Esophagus squamous epithelium (tissue), 5 donors: ENCODE results near the gene MRPL53. TPM values are rescaled to one million over a fixed set of nuclear protein-coding genes. Genes with fewer than 3 reads are reported as not detected.

Experiments
- DNase-seq: peaks from one replicate; lab custom pipeline; 2025; lab: John Stamatoyannopoulos, UW
- H3K27ac ChIP-seq, 4 donors: fragments of 200-600 bp; sonication (generic); one replicate each; pipeline ENCODE4 v1.5.1; 2016 to 2019; ENCODE audit warnings: mild to moderate bottlenecking in 1 of 4
- H3K27me3 ChIP-seq, 4 donors: fragments of 200-600 bp; sonication (generic); 1 replicate in 3 of 4; 2 replicates in 1 of 4; pipeline versions ENCODE4 v1.5.1 to v1.6.0; 2017 to 2021; ENCODE audit warnings: antibody characterized with exemption in 1 of 4
- H3K36me3 ChIP-seq, 3 donors: fragments of 200-600 bp; sonication (generic); one replicate each; pipeline ENCODE4 v1.5.1; 2016 to 2019
- H3K4me1 ChIP-seq, 3 donors: fragments of 200-600 bp; sonication (generic); one replicate each; pipeline ENCODE4 v1.5.1; 2017 to 2019
- H3K4me3 ChIP-seq, 4 donors: fragments of 200-600 bp; sonication (generic); 1 replicate in 3 of 4; 2 replicates in 1 of 4; pipeline ENCODE4 v1.5.1; 2016 to 2019; ENCODE audit warnings: mild to moderate bottlenecking in 2 of 4, moderate library complexity in 1 of 4
- H3K9me3 ChIP-seq, 3 donors: fragments of 200-600 bp; sonication (generic); one replicate each; pipeline ENCODE4 v1.5.1; 2016 to 2019
- POLR2A ChIP-seq, 4 donors: fragments of 450-650 bp; IDR thresholded peaks; one replicate each; pipeline ENCODE4 v1.6.1; 2017; ENCODE audit warnings: antibody characterized with exemption in 4 of 4, mild to moderate bottlenecking in 4 of 4, moderate library complexity in 3 of 4
- WGBS, 2 donors: methylation state at CpG; one replicate each; pipeline ENCODE4 v1.1.5; 2018; 5-methylcytosine and 5-hydroxymethylcytosine counted together
- intact Hi-C: fragments of 100-400 bp; cut with DNase I; formaldehyde crosslinking; loops from one replicate; pipeline ENCODE4 v1.15.0; 2022
- total RNA-seq, 4 donors: library from RNA; depleted of rRNA; stranded (reverse); fragments of >200 nt; gene quantifications; one replicate each; pipeline ENCODE4 v1.1.0, GENCODE V29; 2016
- TF ChIP-seq, protein P1 (sequence below), 6 experiments: fragments of 450-650 bp in 4 of 6; fragments of 200-600 bp in 2 of 6; sonication (generic) in 2 of 6; IDR thresholded peaks; one replicate each; pipeline ENCODE4 v1.5.1; 2016 to 2019; ENCODE audit warnings: antibody characterized with exemption in 6 of 6, mild to moderate bottlenecking in 4 of 6, moderate library complexity in 4 of 6
- donor health status: DM: yes; HTN: yes; CAD: no.

Gene MRPL53
- total RNA-seq, 4 donors from 2014 or later = 10.7 to 25.2 (median 22.1) TPM

DNA sequence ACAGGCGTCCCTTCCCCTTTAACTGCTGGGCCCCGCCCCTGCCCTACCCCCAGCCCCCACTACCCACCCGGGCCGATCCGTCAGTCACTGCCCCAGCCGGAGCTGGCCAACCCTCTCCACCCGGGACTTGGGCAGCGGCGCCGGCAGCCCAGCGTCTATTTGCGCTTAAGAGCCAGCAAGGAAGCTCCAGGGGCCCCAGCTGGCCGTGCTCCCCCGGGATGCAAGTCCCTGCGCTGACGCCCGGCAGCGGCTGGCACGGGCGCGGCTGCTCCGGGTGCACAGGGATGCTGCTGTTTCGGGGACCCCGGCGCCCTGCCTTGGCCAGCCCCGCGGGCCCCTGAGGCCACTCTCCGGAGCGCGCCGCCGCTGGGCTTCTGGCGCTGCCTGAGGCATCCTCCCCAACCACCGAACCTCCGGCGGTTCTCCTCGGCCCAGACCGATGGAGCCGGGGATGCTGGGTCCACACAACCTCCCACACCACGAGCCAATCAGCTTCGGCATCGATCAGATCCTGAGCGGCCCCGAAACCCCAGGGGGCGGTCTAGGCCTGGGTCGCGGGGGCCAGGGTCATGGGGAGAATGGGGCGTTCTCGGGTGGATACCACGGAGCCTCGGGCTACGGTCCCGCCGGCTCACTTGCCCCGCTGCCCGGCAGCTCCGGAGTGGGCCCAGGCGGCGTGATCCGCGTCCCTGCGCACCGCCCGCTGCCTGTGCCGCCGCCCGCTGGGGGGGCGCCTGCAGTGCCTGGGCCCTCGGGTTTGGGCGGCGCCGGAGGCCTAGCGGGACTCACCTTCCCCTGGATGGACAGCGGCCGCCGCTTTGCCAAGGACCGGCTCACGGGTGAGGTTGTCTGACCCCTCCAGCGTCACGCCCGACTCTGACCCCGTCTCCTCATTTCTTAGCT lies 42.1 kb upstream of the MRPL53 start, which contains the start of gene TLX2:
Gene TLX2 (plus strand): TSS at position 83 of the 903 bp plus-strand sequence. CDS start 357 bp downstream, at position 440.
- no peak within 1 kb of the TSS for H3K27ac ChIP-seq
- intact Hi-C loops = no loop called here
- H3K4me1 ChIP-seq = peaks cover 14 to 39% (median 29%) of the 10 kb centered on the region in 3 donors
- TF ChIP-seq POLR2A (IDR thresholded peaks at IDR 0.05) = no peak
- TF ChIP-seq, protein P1, sequence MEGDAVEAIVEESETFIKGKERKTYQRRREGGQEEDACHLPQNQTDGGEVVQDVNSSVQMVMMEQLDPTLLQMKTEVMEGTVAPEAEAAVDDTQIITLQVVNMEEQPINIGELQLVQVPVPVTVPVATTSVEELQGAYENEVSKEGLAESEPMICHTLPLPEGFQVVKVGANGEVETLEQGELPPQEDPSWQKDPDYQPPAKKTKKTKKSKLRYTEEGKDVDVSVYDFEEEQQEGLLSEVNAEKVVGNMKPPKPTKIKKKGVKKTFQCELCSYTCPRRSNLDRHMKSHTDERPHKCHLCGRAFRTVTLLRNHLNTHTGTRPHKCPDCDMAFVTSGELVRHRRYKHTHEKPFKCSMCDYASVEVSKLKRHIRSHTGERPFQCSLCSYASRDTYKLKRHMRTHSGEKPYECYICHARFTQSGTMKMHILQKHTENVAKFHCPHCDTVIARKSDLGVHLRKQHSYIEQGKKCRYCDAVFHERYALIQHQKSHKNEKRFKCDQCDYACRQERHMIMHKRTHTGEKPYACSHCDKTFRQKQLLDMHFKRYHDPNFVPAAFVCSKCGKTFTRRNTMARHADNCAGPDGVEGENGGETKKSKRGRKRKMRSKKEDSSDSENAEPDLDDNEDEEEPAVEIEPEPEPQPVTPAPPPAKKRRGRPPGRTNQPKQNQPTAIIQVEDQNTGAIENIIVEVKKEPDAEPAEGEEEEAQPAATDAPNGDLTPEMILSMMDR (IDR thresholded peaks at IDR 0.05) = no peak
- WGBS, 2 donors = 2 to 17% methylated on average over 3 to 17 of the region's 82 CpGs
- peak within 1 kb of the TSS in 2 of 4 donors; percentile 43 to 60 for H3K4me3 ChIP-seq
- peaks cover 41 to 100% (median 48%) of the 10 kb centered on the region in 4 donors for H3K27me3 ChIP-seq
- no peaks in the 10 kb centered on the region for H3K9me3 ChIP-seq
- H3K36me3 ChIP-seq = no peaks in the 10 kb centered on the region
- no peak for DNase-seq

DNA sequence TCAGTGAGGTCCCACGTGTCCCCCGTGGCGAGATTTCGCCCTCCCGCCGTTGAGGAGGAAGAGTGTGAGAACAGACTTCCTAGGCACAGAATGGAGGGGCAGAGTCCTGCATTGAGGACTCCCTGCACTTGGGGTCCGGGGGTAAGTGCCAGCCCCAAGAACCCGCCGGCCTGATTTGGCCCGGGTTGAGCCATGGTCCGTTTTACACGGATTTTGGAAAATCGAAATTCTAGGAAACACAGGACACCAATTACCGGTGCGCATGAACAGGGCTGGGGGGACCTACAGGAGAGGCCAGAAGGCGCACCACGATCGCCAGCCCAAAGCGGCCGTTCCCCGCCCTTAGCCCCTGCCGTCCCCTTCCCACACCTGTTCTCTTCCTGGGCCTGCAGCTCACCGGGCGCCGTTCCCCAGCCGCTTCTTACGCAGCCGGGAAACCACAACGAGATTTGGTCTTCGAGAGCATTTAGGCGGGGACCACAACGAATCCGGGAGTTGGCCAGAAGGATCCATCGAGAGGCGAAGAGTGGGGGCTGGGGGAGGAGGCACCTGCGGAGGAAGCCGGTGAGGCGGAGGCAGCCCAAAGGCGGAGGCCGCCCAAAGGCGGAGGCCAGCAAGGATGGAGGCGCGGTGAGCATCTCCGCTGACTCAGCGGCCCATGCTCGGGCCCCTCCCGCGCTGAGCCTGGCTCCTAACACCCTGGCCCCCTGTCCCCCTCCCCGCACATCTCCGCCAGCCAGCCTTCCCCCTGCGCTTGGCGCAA lies 41.3 kb upstream of the MRPL53 start:
- Histone ChIP-seq H3K27ac (no peak overlapping the region), H3K4me1 (peaks cover 14 to 39% (median 29%) of the 10 kb centered on the region in 3 donors), H3K4me3 (peak overlapping the region in 1 of 4 donors; percentile 60), H3K36me3 (no peaks in the 10 kb centered on the region), H3K27me3 (peaks cover 41 to 98% (median 48%) of the 10 kb centered on the region in 4 donors), H3K9me3 (no peaks in the 10 kb centered on the region)
- intact Hi-C loops = no loop called here
- 5 to 13% methylated on average over 3 to 30 of the region's 52 CpGs for WGBS, 2 donors
- TF ChIP-seq POLR2A (IDR thresholded peaks at IDR 0.05) = no peak
- TF ChIP-seq, protein P1 (IDR thresholded peaks at IDR 0.05) = no peak
- no peak for DNase-seq

- DNase-seq = no peak
- 8% methylated on average over 4 of the region's 36 CpGs; no CpG with 5 or more reads in 1 of the 2 donors for WGBS, 2 donors
- intact Hi-C loops = no loop called here
- no peak for TF ChIP-seq POLR2A (IDR thresholded peaks at IDR 0.05)
- TF ChIP-seq, protein P1 (IDR thresholded peaks at IDR 0.05) = no peak
- no peaks in the 10 kb centered on the region for H3K36me3 ChIP-seq
- H3K4me1 ChIP-seq = peaks cover 19 to 45% (median 33%) of the 10 kb centered on the region in 3 donors
- no peak overlapping the region for H3K27ac ChIP-seq
- H3K9me3 ChIP-seq = no peaks in the 10 kb centered on the region
- peaks cover 41 to 97% (median 48%) of the 10 kb centered on the region in 4 donors for H3K27me3 ChIP-seq
- H3K4me3 ChIP-seq = no peak overlapping the region
Measured at GRCh38 chr2:74512744-74513604, 40.5 kb upstream of the MRPL53 start.

GRCh38 chr2:74511104-74511989 lies 38.9 kb upstream of the MRPL53 start:
- Histone ChIP-seq H3K4me3 (no peak overlapping the region), H3K4me1 (peaks cover 27 to 50% (median 38%) of the 10 kb centered on the region in 3 donors), H3K27me3 (peaks cover 38 to 81% (median 44%) of the 10 kb centered on the region in 4 donors), H3K36me3 (peaks cover 0 to 1% (median 0%) of the 10 kb centered on the region in 3 donors), H3K9me3 (no peaks in the 10 kb centered on the region), H3K27ac (no peak overlapping the region)
- 49 to 50% methylated on average over 5 of the region's 11 CpGs for WGBS, 2 donors
- intact Hi-C loops = no loop called here
- TF ChIP-seq, protein P1 (IDR thresholded peaks at IDR 0.05) = no peak
- no peak for TF ChIP-seq POLR2A (IDR thresholded peaks at IDR 0.05)
- no peak for DNase-seq
